MV-4-11 (cell line): ENCODE data around the gene AGPS.
A peak's percentile ranks its signal among the peaks of the same experiment; 100 is the strongest.
"Not testable (repeated sequence)": the region's sequence is repeated elsewhere in the genome, so short reads cannot be mapped to it uniquely, and the experiment has no call there.

ENCODE experiments used
- DNase-seq: peaks from one replicate; lab custom pipeline; 2025; lab: John Stamatoyannopoulos, UW

Gene AGPS

GRCh38 chr2:177419274-177419673, 26.7 kb downstream of the AGPS start:
- DNase-seq: no peak

DNA sequence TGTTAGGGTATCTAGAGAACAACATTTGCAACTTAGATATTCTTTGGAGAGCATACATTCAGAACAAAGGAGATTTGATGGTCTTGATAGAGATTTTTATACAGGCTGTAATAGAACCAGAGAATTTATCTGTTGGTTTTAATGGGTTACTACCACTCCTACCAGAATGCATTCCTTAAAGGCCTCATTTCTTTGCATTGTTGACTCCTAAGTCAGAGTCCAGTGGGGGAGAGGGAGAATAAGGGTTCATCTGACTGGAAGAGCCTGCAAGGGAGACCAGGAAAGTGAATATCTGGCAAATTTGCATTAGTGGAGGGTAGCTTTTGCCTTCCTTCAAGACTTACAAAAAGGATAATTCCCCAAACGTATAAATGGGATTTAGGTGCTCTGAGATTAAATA, 29.7 kb downstream of the AGPS start:
- no peak for DNase-seq

DNA sequence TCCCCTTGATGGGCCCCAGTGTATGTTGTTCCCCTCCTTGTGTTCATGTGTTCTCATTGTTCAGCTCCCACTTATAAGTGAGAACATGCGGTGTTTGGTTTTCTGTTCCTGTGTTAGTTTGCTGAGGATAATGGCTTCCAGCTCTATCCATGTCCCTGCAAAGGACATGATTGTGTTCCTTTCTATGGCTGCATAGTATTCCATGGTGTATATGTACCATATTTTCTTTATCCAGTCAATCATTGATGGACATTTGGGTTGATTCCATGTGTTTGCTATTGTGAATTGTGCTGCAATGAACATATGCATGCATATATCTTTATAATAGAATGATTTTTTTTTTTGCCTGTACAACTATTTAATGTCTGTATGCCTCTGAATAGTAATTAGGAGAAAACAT, 31.5 kb downstream of the AGPS start:
- not testable (repeated sequence) for DNase-seq

- not testable (repeated sequence) for DNase-seq
These were observed 32.0 kb downstream of the AGPS start for GRCh38 chr2:177424620-177425019.

DNA sequence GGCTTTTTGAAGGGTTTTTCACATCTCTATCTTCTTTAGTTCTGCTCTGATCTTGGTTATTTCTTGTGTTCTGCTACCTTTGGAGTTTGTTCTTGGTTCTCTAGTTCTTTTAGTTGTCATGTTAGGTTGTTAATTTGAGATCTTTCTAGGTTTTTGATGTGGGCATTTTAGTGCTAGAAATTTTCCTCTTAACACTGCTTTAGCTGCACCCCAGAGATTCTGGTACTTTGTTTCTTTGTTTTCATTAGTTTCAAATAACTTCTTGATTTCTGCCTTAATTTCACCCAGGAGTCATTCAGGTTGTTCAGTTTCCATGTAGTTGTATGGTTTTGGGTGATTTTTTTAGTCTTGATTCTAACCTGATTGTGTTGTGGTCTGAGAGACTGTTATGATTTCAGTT, 34.7 kb downstream of the AGPS start:
- DNase-seq: no peak

DNA sequence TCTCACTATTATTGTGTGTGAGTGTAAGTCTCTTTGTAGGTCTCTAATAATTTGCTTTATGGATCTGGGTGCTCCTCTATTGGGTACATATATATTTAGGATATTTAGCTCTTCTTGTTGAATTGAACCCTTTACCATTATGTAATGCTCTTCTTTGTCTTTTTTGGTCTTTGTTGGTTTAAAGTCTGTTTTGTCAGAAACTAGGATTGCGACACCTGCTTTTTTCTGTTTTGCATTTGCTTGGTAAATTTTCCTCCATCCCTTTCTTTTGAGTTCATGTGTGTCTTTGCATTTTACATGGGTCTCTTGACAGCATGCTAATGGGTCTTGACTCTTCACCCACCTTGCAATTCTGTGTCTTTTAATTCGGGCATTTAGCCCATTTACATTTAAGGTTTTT, 35.4 kb downstream of the AGPS start:
- peak; percentile 17 for DNase-seq

GRCh38 chr2:177429688-177430325, 37.2 kb downstream of the AGPS start:
- DNase-seq: no peak

DNA sequence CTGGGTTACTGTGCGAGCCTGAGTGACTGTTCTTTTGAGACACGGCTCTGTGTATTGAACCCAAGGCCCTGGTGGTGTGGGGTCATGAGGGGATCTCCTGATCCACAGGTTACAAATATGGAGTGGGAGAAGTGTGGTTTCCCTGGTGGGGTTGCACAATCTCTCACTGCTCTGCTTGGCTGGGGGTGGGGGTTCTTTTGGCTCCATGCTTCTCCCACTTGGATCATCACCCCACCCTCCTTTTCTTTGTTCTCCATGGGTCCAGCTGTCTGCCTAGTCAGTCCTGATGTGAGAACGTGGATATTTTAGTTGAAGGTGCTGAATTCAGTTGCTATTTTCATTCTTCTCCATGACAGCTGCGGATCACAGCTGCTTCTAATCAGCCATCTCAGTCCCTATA, 37.8 kb downstream of the AGPS start:
- DNase-seq: no peak

- DNase-seq: not testable (repeated sequence)
These were observed 38.6 kb downstream of the AGPS start for GRCh38 chr2:177431111-177431725.

GRCh38 chr2:177432703-177433102, 40.1 kb downstream of the AGPS start:
- peak; percentile 3 for DNase-seq

DNA sequence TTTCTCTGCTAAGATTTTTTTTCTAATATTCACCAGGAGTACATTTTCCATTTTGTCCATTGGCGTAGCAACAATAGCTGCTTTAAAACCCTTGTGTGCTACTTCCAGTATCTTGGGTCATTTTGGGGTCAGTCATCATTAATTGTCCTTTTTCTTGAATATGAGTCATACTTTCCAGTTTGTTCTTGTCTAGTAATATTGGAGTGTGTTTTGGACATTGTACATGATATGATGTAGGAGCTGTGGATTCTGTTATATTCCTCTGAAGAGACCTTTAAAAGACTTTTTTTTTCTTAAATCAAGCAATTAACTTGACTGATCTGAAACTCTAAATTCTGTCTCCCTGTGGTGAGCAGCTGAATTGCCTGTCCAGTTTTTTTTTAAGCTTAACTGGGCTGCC, 40.8 kb downstream of the AGPS start:
- no peak for DNase-seq

DNA sequence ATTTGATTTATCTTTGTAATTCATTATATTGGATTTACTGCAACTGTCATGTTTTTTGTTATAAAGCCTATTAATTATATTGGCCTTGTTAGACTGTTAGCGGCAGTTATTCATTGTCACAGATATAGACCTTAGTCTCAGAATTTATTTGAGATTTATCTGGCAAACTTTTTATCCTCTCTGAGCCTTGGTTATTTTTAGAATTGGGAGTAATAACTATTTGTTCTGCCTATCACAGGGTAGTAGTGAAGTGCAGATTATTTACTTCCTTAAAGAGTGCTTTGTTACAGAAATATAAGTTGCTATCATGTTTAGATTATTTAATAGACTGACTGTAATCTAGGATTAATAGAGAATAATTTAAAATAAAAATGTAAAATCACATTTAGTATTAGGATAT, 41.9 kb downstream of the AGPS start:
- DNase-seq: no peak

GRCh38 chr2:177445200-177445599, 52.6 kb downstream of the AGPS start:
- DNase-seq: no peak

GRCh38 chr2:177448031-177448430, 55.5 kb downstream of the AGPS start:
- no peak for DNase-seq

GRCh38 chr2:177449159-177449558, 56.6 kb downstream of the AGPS start:
- no peak for DNase-seq

GRCh38 chr2:177455187-177455586, 62.6 kb downstream of the AGPS start:
- no peak for DNase-seq

- DNase-seq: not testable (repeated sequence)
These were observed 67.2 kb downstream of the AGPS start for GRCh38 chr2:177459756-177460155.

- DNase-seq: no peak
These were observed 68.5 kb downstream of the AGPS start for GRCh38 chr2:177460973-177461585.

GRCh38 chr2:177464549-177464948, 72.0 kb downstream of the AGPS start:
- no peak for DNase-seq

DNA sequence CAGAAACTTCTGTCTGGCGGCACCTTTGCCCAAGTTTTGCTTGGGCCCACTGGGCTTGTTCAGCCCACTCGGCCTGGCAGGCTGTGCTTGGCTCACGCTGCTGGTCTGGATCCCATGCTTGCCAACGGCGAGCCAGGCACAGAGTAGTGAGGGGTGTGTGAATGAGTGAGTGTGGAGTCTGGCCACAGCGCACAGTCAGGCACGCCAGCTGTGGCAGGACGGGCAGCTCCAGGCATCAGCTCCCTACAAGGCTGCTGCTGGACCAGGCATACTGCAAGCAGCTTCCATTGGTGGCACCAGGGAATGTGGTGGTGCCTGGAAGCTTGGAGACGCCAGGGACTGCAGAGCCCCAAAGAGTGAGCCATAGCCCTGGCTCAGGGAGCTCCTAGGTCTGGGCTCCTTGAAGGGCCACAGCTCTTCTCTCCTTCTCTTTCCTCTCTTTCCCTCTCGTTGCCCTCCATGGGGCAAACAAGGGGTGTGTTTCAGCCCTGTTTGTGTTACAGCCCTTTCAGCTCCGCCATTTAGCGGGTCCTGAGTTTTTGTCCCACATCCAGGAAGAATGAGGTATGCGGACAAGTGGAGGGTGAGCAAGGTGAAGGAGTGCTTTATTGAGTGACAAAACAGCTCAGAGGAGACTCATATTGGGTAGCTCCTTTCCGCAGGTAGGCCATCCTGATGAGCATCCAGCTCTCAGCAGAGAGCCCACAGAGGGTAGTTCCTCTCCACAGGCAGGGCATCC, 73.0 kb downstream of the AGPS start:
- no peak for DNase-seq

- DNase-seq: no peak
These were observed 74.0 kb downstream of the AGPS start for GRCh38 chr2:177466337-177467195.

- peak; percentile 60 for DNase-seq
These were observed 75.1 kb downstream of the AGPS start for GRCh38 chr2:177467646-177468045.
